ENCODE data around the gene BTBD10.

The BTBD10 gene

GRCh38 chr11:13339195-13340153 lies 123.5 kb downstream of the BTBD10 start:
- no peak for DNase-seq (ENCODE audit: low spot score)
- TF ChIP-seq, protein P1, sequence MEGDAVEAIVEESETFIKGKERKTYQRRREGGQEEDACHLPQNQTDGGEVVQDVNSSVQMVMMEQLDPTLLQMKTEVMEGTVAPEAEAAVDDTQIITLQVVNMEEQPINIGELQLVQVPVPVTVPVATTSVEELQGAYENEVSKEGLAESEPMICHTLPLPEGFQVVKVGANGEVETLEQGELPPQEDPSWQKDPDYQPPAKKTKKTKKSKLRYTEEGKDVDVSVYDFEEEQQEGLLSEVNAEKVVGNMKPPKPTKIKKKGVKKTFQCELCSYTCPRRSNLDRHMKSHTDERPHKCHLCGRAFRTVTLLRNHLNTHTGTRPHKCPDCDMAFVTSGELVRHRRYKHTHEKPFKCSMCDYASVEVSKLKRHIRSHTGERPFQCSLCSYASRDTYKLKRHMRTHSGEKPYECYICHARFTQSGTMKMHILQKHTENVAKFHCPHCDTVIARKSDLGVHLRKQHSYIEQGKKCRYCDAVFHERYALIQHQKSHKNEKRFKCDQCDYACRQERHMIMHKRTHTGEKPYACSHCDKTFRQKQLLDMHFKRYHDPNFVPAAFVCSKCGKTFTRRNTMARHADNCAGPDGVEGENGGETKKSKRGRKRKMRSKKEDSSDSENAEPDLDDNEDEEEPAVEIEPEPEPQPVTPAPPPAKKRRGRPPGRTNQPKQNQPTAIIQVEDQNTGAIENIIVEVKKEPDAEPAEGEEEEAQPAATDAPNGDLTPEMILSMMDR (IDR thresholded peaks at IDR 0.05; ENCODE audit: extremely low read depth, missing control alignments): no peak

DNA sequence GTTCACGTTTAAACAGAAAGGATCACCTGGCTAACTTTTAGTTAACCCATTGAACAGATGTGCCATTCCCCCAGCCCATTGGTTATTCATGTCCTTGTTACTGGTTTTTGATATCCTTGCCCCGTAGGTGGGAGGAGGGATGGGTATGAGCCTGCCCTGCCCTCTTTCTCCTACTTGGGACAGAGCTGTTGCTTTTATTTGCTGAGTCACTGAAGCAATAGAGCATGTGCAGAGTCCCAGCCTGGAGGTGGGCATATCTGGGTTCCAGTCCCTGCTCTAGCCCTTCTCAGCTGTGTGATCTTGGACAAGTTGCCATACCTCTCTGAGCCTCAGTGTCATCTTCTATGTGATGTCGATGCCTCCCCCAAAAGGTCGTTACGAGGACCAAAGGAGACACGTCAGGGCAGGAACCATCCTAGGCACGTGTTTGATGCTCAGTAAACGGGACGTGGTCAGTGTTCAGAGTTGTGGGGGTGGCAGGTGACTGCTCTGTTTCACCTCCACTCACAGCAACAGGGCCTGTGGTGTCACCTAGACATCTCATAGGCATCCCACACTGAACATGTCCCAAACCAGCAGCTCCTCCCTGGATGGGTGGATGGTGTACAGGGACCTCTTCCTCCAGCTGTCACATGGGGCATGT lies 124.5 kb downstream of the BTBD10 start:
- TF ChIP-seq, protein P1 (IDR thresholded peaks at IDR 0.05; ENCODE audit: extremely low read depth, missing control alignments): no peak
- no peak for DNase-seq (ENCODE audit: low spot score)

DNA sequence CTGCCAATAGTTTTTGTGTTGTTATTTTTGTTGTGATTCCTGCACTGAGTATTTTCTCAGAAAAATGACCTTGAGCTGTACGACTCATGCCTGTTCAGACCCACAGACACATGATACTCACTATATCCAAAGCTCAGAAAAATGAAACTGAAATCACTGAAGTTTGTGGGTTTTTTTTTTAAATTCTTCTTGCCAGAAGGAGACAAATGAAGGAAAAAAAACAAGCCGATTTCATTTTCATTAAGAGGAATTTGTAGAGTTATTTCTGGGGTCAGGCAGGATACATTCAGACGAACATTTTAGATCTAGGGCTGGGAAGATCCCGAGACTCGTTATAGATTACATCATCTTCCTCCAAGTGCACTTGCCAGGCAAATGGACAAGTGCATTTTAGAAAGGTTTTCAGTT lies 125.0 kb downstream of the BTBD10 start:
- DNase-seq (ENCODE audit: low spot score): no peak
- TF ChIP-seq, protein P1 (IDR thresholded peaks at IDR 0.05; ENCODE audit: extremely low read depth, missing control alignments): no peak
